ENCODE results near the gene E2F8.
A peak's percentile ranks its signal among the peaks of the same experiment; 100 is the strongest.

Gene E2F8

DNA sequence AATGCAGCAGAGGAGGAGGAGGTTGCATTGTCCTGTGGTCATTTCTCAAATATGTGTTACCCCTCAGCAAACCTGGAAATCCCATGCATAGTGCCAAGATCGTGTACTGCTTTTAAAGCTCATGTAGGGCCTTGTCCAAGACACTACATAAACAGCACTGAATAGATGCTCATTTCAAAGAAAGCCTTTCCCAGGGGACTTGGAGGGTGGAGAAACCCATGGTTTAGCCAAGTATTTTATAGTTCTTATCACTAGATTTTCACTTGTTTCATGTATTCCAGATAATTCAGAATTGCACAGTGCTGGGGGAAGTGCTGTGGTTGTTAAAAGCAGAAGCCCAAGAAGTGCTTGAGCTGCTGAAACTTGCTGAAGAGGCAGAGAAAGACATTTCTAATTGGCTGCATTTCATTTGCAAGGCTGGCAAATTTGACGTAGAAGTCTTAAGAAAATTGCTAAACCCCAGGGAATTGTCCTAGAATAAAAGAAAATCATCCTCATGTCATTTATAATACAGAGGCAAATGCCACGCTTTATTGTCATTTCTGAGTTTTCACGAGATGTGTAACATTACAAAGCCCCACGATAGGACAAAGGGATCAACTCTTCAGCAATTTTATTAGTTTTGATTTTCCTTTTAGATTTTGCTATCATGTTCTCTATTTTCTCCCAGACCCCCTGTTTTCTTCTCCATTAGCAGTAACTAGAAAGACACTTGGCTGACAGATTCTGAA lies 59.0 kb downstream of the E2F8 start:
- DNase-seq: peak; percentile 58

DNA sequence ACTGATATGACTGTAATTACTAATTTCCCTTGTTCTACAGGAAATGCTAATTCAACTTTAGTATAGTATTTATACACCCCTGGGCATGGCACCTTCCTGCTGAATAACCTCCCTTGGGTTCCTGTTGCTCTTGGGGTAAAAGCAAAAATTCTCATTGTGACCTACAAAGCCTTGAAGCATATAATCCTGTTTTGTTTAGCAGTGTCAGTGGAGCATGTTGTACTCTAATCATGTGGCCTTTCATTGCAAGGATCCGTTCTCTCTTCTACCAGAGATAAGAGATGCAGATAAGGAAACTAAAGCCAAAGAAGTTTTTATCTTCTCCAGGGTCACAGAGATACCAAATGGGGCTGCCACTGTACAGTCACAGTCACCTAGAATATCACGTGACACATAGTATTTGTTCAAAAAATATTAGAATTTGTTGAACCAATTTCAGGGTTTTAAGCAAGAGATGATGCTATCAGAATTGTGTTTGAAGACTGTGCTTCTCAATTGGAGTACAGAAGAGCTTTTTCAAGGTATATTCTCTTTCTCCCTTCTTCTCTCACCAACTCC lies 64.0 kb downstream of the E2F8 start:
- DNase-seq: peak; percentile 42

Measured in hematopoietic multipotent progenitor cell treated with erythropoietin and hydrocortisone succinate and interleukin-3 and kit ligand, for 6 days (in vitro differentiated cells).